B cell (primary cell): ENCODE measurements around the gene AURKA. TPM values are rescaled to one million over a fixed set of nuclear protein-coding genes. Genes with fewer than 3 reads are reported as not detected.

Source experiments
- ATAC-seq: fragments of 200-7000 bp; cut with Tn5 transposase; one replicate; pipeline ENCODE4 v1.10.0; 2021; ENCODE audit warnings: low read depth, mild to moderate bottlenecking, moderate number of reproducible peaks, moderate library complexity
- CTCF ChIA-PET: fragments of 350-600 bp; sonication (Branson Sonifier 250); formaldehyde crosslinking; loops from one replicate; lab custom pipeline; 2021; ENCODE audit warnings: antibody characterized with exemption, inconsistent platforms; lab: Charles Lee
- POLR2A ChIA-PET: fragments of 350-600 bp; sonication (Branson Sonifier 250); formaldehyde crosslinking; loops from one replicate; lab custom pipeline; 2021; ENCODE audit warnings: antibody characterized with exemption; lab: Charles Lee
- DNase-seq: peaks from one replicate; pipeline ENCODE4 v3.0.0; 2013
- H2AFZ ChIP-seq: 2 replicates; pipeline ENCODE4 v1.6.1; 2012; ENCODE audit warnings: mild to moderate bottlenecking, low read depth, low read length; ENCODE audit not compliant: insufficient read depth, poor library complexity, severe bottlenecking
- H3K27ac ChIP-seq, 2 donors: 1 replicate in 1 of 2; 2 replicates in 1 of 2; pipeline ENCODE4 v1.5.1; 2012 to 2013; ENCODE audit warnings: low read length in 2 of 2, mild to moderate bottlenecking in 2 of 2, moderate library complexity in 1 of 2
- H3K27me3 ChIP-seq, 4 experiments: fragments of 200-600 bp in 1 of 4; sonication (generic) in 1 of 4; replicated peaks in 1 of 4; 1 replicate in 2 of 4; 2 replicates in 2 of 4; pipeline versions ENCODE4 v1.6.1 to v1.7.0; 2013 to 2016; ENCODE audit warnings: low read length in 3 of 4, mild to moderate bottlenecking in 2 of 4, mixed read lengths in 1 of 4, moderate library complexity in 1 of 4; ENCODE audit not compliant: insufficient read depth in 4 of 4, control insufficient read depth in 3 of 4; ENCODE audit errors: control extremely low read depth in 1 of 4
- H3K36me3 ChIP-seq, 2 experiments: replicated peaks in 1 of 2; 1 replicate in 1 of 2; 2 replicates in 1 of 2; pipeline versions ENCODE4 v1.6.1 to v1.7.1; 2013; ENCODE audit warnings: low read length in 1 of 2; ENCODE audit not compliant: insufficient read depth in 2 of 2, control insufficient read depth in 1 of 2; ENCODE audit errors: control extremely low read depth in 1 of 2, extremely low read depth in 1 of 2
- H3K4me1 ChIP-seq, 2 donors: fragments of 200-600 bp in 1 of 2; sonication (generic) in 1 of 2; 1 replicate in 1 of 2; 2 replicates in 1 of 2; pipeline versions ENCODE4 v1.5.1 to v1.6.1; 2013 to 2017; ENCODE audit warnings: low read length in 2 of 2; ENCODE audit not compliant: control insufficient read depth in 2 of 2, insufficient read depth in 2 of 2
- H3K4me2 ChIP-seq: replicated peaks from 2 replicates; pipeline ENCODE3; 2012; ENCODE audit warnings: mild to moderate bottlenecking, low read depth, low read length; ENCODE audit not compliant: poor library complexity, severe bottlenecking
- H3K4me3 ChIP-seq, 5 experiments: fragments of 200-600 bp in 1 of 5; sonication (generic) in 1 of 5; 1 replicate in 3 of 5; 2 replicates in 2 of 5; pipeline versions ENCODE4 v1.5.1 to v1.7.0; 2011 to 2016; ENCODE audit warnings: low read length in 4 of 5, mild to moderate bottlenecking in 4 of 5, low read depth in 2 of 5, control low read depth in 1 of 5, moderate library complexity in 1 of 5; ENCODE audit not compliant: insufficient read depth in 1 of 5; ENCODE audit errors: control extremely low read depth in 1 of 5, extremely low read depth in 1 of 5
- H3K79me2 ChIP-seq: fragments of 200-600 bp; sonication (generic); one replicate; pipeline ENCODE4 v1.6.0; 2016; ENCODE audit warnings: low read length; ENCODE audit not compliant: control insufficient read depth, insufficient read depth
- H3K9ac ChIP-seq: fragments of 200-600 bp; sonication (generic); 2 replicates; pipeline ENCODE4 v1.6.1; 2017; ENCODE audit warnings: mild to moderate bottlenecking, low read length, moderate library complexity
- H3K9me3 ChIP-seq, 3 donors: one replicate each; pipeline versions ENCODE4 v1.6.1 to v1.7.1; 2013; ENCODE audit warnings: low read length in 2 of 3; ENCODE audit not compliant: control insufficient read depth in 2 of 3, insufficient read depth in 1 of 3; ENCODE audit errors: control extremely low read depth in 1 of 3
- H4K20me1 ChIP-seq: 2 replicates; pipeline ENCODE4 v1.6.0; 2012; ENCODE audit warnings: mild to moderate bottlenecking, low read length; ENCODE audit not compliant: insufficient read depth, control insufficient read depth, poor library complexity, severe bottlenecking
- H3K27ac Mint-ChIP-seq: one replicate; pipeline ENCODE4 v1.8.0; 2021; ENCODE audit warnings: mixed read lengths
- H3K27me3 Mint-ChIP-seq: one replicate; pipeline ENCODE4 v1.8.0; 2021; ENCODE audit warnings: mixed read lengths
- H3K4me1 Mint-ChIP-seq: one replicate; pipeline ENCODE4 v1.8.0; 2021; ENCODE audit warnings: mixed read lengths
- H3K4me3 Mint-ChIP-seq: one replicate; pipeline ENCODE4 v1.8.0; 2021; ENCODE audit warnings: mixed read lengths
- H3K9me3 Mint-ChIP-seq: one replicate; pipeline ENCODE4 v1.8.0; 2022; ENCODE audit warnings: mixed read lengths; ENCODE audit not compliant: insufficient read depth
- EZH2 ChIP-seq: IDR thresholded peaks from 2 replicates; pipeline ENCODE4 v1.6.1; 2012; ENCODE audit warnings: borderline replicate concordance, low read depth, mild to moderate bottlenecking, moderate library complexity, low read length; ENCODE audit not compliant: insufficient read depth, poor library complexity, severe bottlenecking
- WGBS: methylation state at CpG from one replicate; pipeline ENCODE4 v1.1.5; 2013; ENCODE audit warnings: missing lambda C conversion rate; ENCODE audit not compliant: insufficient coverage; 5-methylcytosine and 5-hydroxymethylcytosine counted together
- intact Hi-C: fragments of 100-400 bp; cut with micrococcal nuclease; formaldehyde crosslinking; loops from one replicate; pipeline ENCODE4 v1.10.0; 2022
- polyA plus RNA-seq: library from polyadenylated mRNA; depleted of rRNA; stranded (reverse); fragments of >200 nt; gene quantifications from 2 replicates; pipeline ENCODE4 v1.2.3, GENCODE V29; 2012
- total RNA-seq, 2 donors: library from RNA; stranded (reverse); fragments of 120-200 nt in 1 of 2; gene quantifications; 1 replicate in 1 of 2; 2 replicates in 1 of 2; pipeline versions ENCODE4 v1.2.3 to v1.2.4, GENCODE V29; 2013 to 2022
- TF ChIP-seq, protein P1 (sequence below): fragments of 200-600 bp; IDR thresholded peaks from one replicate; pipeline ENCODE4 v1.8.0; 2022; ENCODE audit warnings: antibody characterized with exemption, mild to moderate bottlenecking

The AURKA gene
- total and polyA plus RNA-seq, 2 donors (not counting 1 experiment from before 2014, with no cell fraction given) = 0.86 to 3.9 TPM

DNA sequence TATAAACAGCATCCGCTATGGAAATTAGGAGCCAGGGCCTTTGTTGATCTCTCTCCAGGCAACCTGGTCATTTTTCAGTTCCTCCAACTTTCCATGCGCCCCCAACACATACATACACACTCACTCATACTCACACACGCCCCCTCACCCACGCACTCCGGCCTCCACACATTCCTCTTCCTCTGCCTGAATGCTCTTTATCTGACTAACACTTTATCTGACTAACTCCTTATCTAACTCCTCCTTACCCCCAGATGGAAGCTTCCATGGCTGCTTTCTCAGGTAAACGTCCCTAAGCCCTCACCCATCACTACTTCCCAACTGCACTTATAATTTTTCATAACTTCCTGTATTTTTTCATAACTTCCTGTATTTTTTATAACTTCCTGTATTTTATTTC, 37.5 kb upstream of the AURKA start:
- Mint-ChIP-seq H3K9me3 (no peaks in the 10 kb centered on the region), H3K4me1 (peaks cover 27% of the 10 kb centered on the region), H3K27me3 (peaks cover 9% of the 10 kb centered on the region), H3K4me3 (peak overlapping the region; percentile 73), H3K27ac (peak overlapping the region; percentile 53)
- intact Hi-C loops = no loop called here
- Histone ChIP-seq H2AFZ (peak overlapping the region; percentile 56), H3K27ac (no peak overlapping the region), H3K9ac (peak overlapping the region; percentile 19), H3K4me3 (peak overlapping the region in 4 of 5 experiments; percentile 7 to 39 (median 34)), H4K20me1 (no peaks in the 10 kb centered on the region), H3K36me3 (no peaks in the 10 kb centered on the region), H3K79me2 (no peaks in the 10 kb centered on the region), H3K4me1 (peaks cover 13 to 22% of the 10 kb centered on the region in 2 donors), H3K27me3 (peaks cover 0 to 13% (median 3%) of the 10 kb centered on the region in 4 experiments), H3K4me2 (peak overlapping the region; percentile 64), H3K9me3 (no peaks in the 10 kb centered on the region)
- TF ChIP-seq, protein P1, sequence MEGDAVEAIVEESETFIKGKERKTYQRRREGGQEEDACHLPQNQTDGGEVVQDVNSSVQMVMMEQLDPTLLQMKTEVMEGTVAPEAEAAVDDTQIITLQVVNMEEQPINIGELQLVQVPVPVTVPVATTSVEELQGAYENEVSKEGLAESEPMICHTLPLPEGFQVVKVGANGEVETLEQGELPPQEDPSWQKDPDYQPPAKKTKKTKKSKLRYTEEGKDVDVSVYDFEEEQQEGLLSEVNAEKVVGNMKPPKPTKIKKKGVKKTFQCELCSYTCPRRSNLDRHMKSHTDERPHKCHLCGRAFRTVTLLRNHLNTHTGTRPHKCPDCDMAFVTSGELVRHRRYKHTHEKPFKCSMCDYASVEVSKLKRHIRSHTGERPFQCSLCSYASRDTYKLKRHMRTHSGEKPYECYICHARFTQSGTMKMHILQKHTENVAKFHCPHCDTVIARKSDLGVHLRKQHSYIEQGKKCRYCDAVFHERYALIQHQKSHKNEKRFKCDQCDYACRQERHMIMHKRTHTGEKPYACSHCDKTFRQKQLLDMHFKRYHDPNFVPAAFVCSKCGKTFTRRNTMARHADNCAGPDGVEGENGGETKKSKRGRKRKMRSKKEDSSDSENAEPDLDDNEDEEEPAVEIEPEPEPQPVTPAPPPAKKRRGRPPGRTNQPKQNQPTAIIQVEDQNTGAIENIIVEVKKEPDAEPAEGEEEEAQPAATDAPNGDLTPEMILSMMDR = no peak
- TF ChIP-seq EZH2 = no peak
- ChIA-PET CTCF (no interaction called here), POLR2A (no interaction called here)
- DNase-seq = peak; percentile 21
- ATAC-seq = no peak
- 67% methylated on average over 6 of the region's 6 CpGs for WGBS

DNA sequence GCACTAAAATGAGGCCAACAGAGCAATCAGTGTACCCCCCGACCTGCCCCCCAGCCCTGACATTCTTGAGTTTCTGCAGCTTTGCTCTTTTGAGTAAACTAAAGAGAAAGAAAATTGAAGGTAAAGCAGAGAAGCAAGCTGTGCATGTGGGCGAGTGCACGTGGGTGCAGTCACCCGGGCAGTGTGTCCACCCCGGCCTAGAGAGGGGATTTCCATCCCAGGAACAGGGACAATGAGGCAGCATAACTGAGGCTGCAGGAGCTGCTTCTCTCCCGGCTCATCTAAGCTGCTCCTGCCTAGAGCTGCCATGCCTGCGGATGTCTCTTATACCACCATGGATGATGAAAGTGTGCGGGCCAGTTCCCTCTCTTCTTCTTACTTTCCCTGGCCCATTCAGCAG, 36.9 kb upstream of the AURKA start:
- no peak overlapping the region for H3K4me2 ChIP-seq
- Mint-ChIP-seq H3K4me1 (peaks cover 27% of the 10 kb centered on the region), H3K27me3 (peaks cover 9% of the 10 kb centered on the region), H3K4me3 (peak overlapping the region; percentile 73), H3K9me3 (no peaks in the 10 kb centered on the region), H3K27ac (peak overlapping the region; percentile 34)
- DNase-seq = no peak
- POLR2A ChIA-PET = no interaction called here
- H3K27me3 ChIP-seq = peaks cover 0 to 13% (median 3%) of the 10 kb centered on the region in 4 experiments
- CTCF ChIA-PET = no interaction called here
- H3K4me1 ChIP-seq = peaks cover 13 to 22% of the 10 kb centered on the region in 2 donors
- no peak overlapping the region for H3K9ac ChIP-seq
- 86% methylated on average over 7 of the region's 8 CpGs for WGBS
- intact Hi-C loops = no loop called here
- H3K36me3 ChIP-seq = no peaks in the 10 kb centered on the region
- TF ChIP-seq, protein P1 = no peak
- TF ChIP-seq EZH2 = no peak
- no peaks in the 10 kb centered on the region for H4K20me1 ChIP-seq
- H3K27ac ChIP-seq = no peak overlapping the region
- H3K79me2 ChIP-seq = no peaks in the 10 kb centered on the region
- H2AFZ ChIP-seq = no peak overlapping the region
- H3K9me3 ChIP-seq = no peaks in the 10 kb centered on the region
- no peak overlapping the region for H3K4me3 ChIP-seq
- ATAC-seq = no peak
